ENCODE results near the gene CDH10.

The CDH10 gene

GRCh38 chr5:24589566-24589965 is 55.2 kb downstream of the CDH10 start:
- no peaks in the 10 kb centered on the region for H3K27me3 ChIP-seq (replicated peaks in 2 of 5; ENCODE audit: control insufficient read depth in 4 of 5, insufficient read depth in 5 of 5, low read length in 4 of 5)
- H3K36me3 ChIP-seq (ENCODE audit: control insufficient read depth in 4 of 4, insufficient read depth in 4 of 4, low read length in 3 of 4): no peaks in the 10 kb centered on the region
- DNase-seq: no peak
- no peak overlapping the region for H3K4me3 ChIP-seq (ENCODE audit: control insufficient read depth in 1 of 7, extremely low read depth in 1 of 7, insufficient read depth in 4 of 7, low read depth in 2 of 7, low read length in 6 of 7)
- no peaks in the 10 kb centered on the region for H3K4me1 ChIP-seq (ENCODE audit: control extremely low read depth in 1 of 4, control insufficient read depth in 4 of 4, insufficient read depth in 4 of 4, low read length in 3 of 4)
- no peaks in the 10 kb centered on the region for H3K9me3 ChIP-seq (ENCODE audit: control extremely low read depth in 1 of 5, control insufficient read depth in 4 of 5, insufficient read depth in 2 of 5, low read depth in 1 of 5, low read length in 4 of 5)
- no peak overlapping the region for H3K27ac ChIP-seq (ENCODE audit: insufficient read depth in 1 of 2, low read depth in 1 of 2, low read length in 2 of 2, poor library complexity in 1 of 2, severe bottlenecking in 2 of 2)
- POLR2A ChIA-PET: no interaction called here
- WGBS (ENCODE audit: insufficient coverage): no CpG with 5 or more reads among the region's 3 CpGs
- CTCF ChIA-PET: no interaction called here

DNA sequence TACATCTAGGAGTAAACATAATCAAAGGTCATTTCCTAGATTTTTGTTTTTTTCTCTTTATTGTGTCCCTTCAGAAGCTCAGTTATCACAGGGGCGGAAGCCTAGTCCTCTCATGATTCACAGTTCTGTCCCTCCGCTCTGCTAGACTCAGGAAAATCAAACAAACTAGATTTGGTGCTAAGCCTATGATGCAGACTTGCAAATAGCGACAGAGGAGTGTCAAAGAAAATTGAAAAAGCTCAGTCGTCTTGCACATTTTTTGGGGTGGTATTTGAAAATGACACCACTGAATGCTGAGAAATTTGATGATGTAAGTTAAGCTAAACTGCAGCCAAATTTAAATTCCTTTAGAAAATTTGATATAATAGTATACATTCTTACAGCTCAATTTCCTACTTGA is 59.0 kb downstream of the CDH10 start:
- Histone ChIP-seq H3K27ac (ENCODE audit: insufficient read depth in 1 of 2, low read depth in 1 of 2, low read length in 2 of 2, poor library complexity in 1 of 2, severe bottlenecking in 2 of 2) (no peak overlapping the region), H3K4me1 (ENCODE audit: control extremely low read depth in 1 of 4, control insufficient read depth in 4 of 4, insufficient read depth in 4 of 4, low read length in 3 of 4) (no peaks in the 10 kb centered on the region), H3K36me3 (ENCODE audit: control insufficient read depth in 4 of 4, insufficient read depth in 4 of 4, low read length in 3 of 4) (no peaks in the 10 kb centered on the region), H3K4me3 (ENCODE audit: control insufficient read depth in 1 of 7, extremely low read depth in 1 of 7, insufficient read depth in 4 of 7, low read depth in 2 of 7, low read length in 6 of 7) (no peak overlapping the region), H3K9me3 (ENCODE audit: control extremely low read depth in 1 of 5, control insufficient read depth in 4 of 5, insufficient read depth in 2 of 5, low read depth in 1 of 5, low read length in 4 of 5) (no peaks in the 10 kb centered on the region), H3K27me3 (replicated peaks in 2 of 5; ENCODE audit: control insufficient read depth in 4 of 5, insufficient read depth in 5 of 5, low read length in 4 of 5) (no peaks in the 10 kb centered on the region)
- DNase-seq: no peak
- 96% methylated on average over 4 of the region's 4 CpGs for WGBS (ENCODE audit: insufficient coverage)
- POLR2A ChIA-PET: interaction anchor here (0.6 kb wide), 2 partner anchors 28 to 52 kb away, joined by 3 read pairs; no protein-coding TSS in a partner anchor
- CTCF ChIA-PET: no interaction called here

DNA sequence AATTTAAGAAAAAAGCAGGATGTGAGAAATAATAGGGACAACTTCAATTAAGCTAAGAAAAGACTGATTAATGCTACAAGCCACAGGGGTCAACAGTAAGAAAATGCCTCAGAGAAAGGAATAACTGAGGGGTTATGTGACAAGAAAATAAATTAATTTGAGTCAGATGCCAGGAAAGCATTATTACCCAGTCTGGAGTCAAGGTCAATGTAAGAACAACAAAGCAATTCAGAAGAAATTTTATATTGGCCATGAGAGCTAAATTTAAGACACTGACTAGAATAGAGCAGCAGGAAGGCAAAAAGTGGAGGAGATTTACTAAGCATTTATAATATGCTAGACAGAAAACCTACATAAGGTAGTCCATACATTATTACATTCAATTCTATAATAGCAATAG is 73.5 kb downstream of the CDH10 start:
- Histone ChIP-seq H3K9me3 (ENCODE audit: control extremely low read depth in 1 of 5, control insufficient read depth in 4 of 5, insufficient read depth in 2 of 5, low read depth in 1 of 5, low read length in 4 of 5) (no peaks in the 10 kb centered on the region), H3K27ac (ENCODE audit: insufficient read depth in 1 of 2, low read depth in 1 of 2, low read length in 2 of 2, poor library complexity in 1 of 2, severe bottlenecking in 2 of 2) (no peak overlapping the region), H3K36me3 (ENCODE audit: control insufficient read depth in 4 of 4, insufficient read depth in 4 of 4, low read length in 3 of 4) (no peaks in the 10 kb centered on the region), H3K4me3 (ENCODE audit: control insufficient read depth in 1 of 7, extremely low read depth in 1 of 7, insufficient read depth in 4 of 7, low read depth in 2 of 7, low read length in 6 of 7) (no peak overlapping the region), H3K27me3 (replicated peaks in 2 of 5; ENCODE audit: control insufficient read depth in 4 of 5, insufficient read depth in 5 of 5, low read length in 4 of 5) (no peaks in the 10 kb centered on the region), H3K4me1 (ENCODE audit: control extremely low read depth in 1 of 4, control insufficient read depth in 4 of 4, insufficient read depth in 4 of 4, low read length in 3 of 4) (no peaks in the 10 kb centered on the region)
- ChIA-PET CTCF (no interaction called here), POLR2A (no interaction called here)
- no peak for DNase-seq

DNA sequence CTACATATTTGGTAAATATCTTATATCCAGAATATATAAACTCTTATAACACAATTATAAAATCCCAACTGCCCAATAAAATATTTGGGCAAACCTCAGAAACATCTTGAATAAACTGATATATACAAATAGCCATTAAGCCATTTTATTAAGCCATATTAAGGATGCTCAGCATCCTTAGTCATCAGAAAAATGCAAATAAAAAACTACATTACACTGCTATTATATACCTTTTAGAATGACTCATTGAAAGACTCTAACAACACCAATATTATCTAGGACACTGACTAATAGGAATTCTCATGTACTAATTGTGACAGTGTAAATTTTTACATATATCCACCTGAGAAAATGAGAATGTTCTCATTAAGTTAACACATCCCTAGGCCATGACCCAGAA is 77.8 kb downstream of the CDH10 start:
- Histone ChIP-seq H3K27ac (ENCODE audit: insufficient read depth in 1 of 2, low read depth in 1 of 2, low read length in 2 of 2, poor library complexity in 1 of 2, severe bottlenecking in 2 of 2) (no peak overlapping the region), H3K9me3 (ENCODE audit: control extremely low read depth in 1 of 5, control insufficient read depth in 4 of 5, insufficient read depth in 2 of 5, low read depth in 1 of 5, low read length in 4 of 5) (peaks cover 0 to 3% (median 0%) of the 10 kb centered on the region in 5 experiments), H3K4me3 (ENCODE audit: control insufficient read depth in 1 of 7, extremely low read depth in 1 of 7, insufficient read depth in 4 of 7, low read depth in 2 of 7, low read length in 6 of 7) (no peak overlapping the region), H3K27me3 (replicated peaks in 2 of 5; ENCODE audit: control insufficient read depth in 4 of 5, insufficient read depth in 5 of 5, low read length in 4 of 5) (no peaks in the 10 kb centered on the region), H3K4me1 (ENCODE audit: control extremely low read depth in 1 of 4, control insufficient read depth in 4 of 4, insufficient read depth in 4 of 4, low read length in 3 of 4) (no peaks in the 10 kb centered on the region), H3K36me3 (ENCODE audit: control insufficient read depth in 4 of 4, insufficient read depth in 4 of 4, low read length in 3 of 4) (no peaks in the 10 kb centered on the region)
- no peak for DNase-seq
- ChIA-PET POLR2A (no interaction called here), CTCF (no interaction called here)

DNA sequence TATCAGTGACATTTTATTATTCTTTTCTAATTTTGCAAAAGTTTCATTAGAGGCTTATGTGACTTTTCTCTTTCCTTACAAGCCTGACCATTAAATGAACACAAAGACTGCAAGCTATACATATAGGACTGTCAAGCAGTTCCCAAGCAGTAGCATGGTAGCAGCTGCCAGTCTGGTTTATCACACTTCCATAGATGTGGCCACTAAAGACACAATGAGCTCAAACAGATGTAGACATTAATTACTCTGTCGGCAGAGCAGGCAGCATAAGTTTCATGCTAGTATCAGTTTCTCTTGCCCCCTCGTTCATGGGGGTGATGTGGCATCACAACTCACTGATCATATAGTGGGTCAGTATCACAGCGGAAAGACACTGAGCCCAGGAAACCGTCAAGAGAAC is 89.5 kb downstream of the CDH10 start:
- ChIA-PET POLR2A (no interaction called here), CTCF (no interaction called here)
- Histone ChIP-seq H3K4me3 (ENCODE audit: control insufficient read depth in 1 of 7, extremely low read depth in 1 of 7, insufficient read depth in 4 of 7, low read depth in 2 of 7, low read length in 6 of 7) (no peak overlapping the region), H3K27ac (ENCODE audit: insufficient read depth in 1 of 2, low read depth in 1 of 2, low read length in 2 of 2, poor library complexity in 1 of 2, severe bottlenecking in 2 of 2) (no peak overlapping the region), H3K4me1 (ENCODE audit: control extremely low read depth in 1 of 4, control insufficient read depth in 4 of 4, insufficient read depth in 4 of 4, low read length in 3 of 4) (no peaks in the 10 kb centered on the region), H3K27me3 (replicated peaks in 2 of 5; ENCODE audit: control insufficient read depth in 4 of 5, insufficient read depth in 5 of 5, low read length in 4 of 5) (no peaks in the 10 kb centered on the region), H3K36me3 (ENCODE audit: control insufficient read depth in 4 of 4, insufficient read depth in 4 of 4, low read length in 3 of 4) (no peaks in the 10 kb centered on the region), H3K9me3 (ENCODE audit: control extremely low read depth in 1 of 5, control insufficient read depth in 4 of 5, insufficient read depth in 2 of 5, low read depth in 1 of 5, low read length in 4 of 5) (no peaks in the 10 kb centered on the region)
- no peak for DNase-seq
- WGBS (ENCODE audit: insufficient coverage): 87% methylated on average over 2 of the region's 4 CpGs

- no peaks in the 10 kb centered on the region for H3K36me3 ChIP-seq (ENCODE audit: control insufficient read depth in 4 of 4, insufficient read depth in 4 of 4, low read length in 3 of 4)
- no peak overlapping the region for H3K4me3 ChIP-seq (ENCODE audit: control insufficient read depth in 1 of 7, extremely low read depth in 1 of 7, insufficient read depth in 4 of 7, low read depth in 2 of 7, low read length in 6 of 7)
- CTCF ChIA-PET: no interaction called here
- no peaks in the 10 kb centered on the region for H3K9me3 ChIP-seq (ENCODE audit: control extremely low read depth in 1 of 5, control insufficient read depth in 4 of 5, insufficient read depth in 2 of 5, low read depth in 1 of 5, low read length in 4 of 5)
- 100% methylated on average over 1 of the region's 2 CpGs for WGBS (ENCODE audit: insufficient coverage)
- no peaks in the 10 kb centered on the region for H3K4me1 ChIP-seq (ENCODE audit: control extremely low read depth in 1 of 4, control insufficient read depth in 4 of 4, insufficient read depth in 4 of 4, low read length in 3 of 4)
- no peaks in the 10 kb centered on the region for H3K27me3 ChIP-seq (replicated peaks in 2 of 5; ENCODE audit: control insufficient read depth in 4 of 5, insufficient read depth in 5 of 5, low read length in 4 of 5)
- DNase-seq: no peak
- H3K27ac ChIP-seq (ENCODE audit: insufficient read depth in 1 of 2, low read depth in 1 of 2, low read length in 2 of 2, poor library complexity in 1 of 2, severe bottlenecking in 2 of 2): no peak overlapping the region
- POLR2A ChIA-PET: no interaction called here
Measured at GRCh38 chr5:24547132-24547531, 97.6 kb downstream of the CDH10 start.

DNA sequence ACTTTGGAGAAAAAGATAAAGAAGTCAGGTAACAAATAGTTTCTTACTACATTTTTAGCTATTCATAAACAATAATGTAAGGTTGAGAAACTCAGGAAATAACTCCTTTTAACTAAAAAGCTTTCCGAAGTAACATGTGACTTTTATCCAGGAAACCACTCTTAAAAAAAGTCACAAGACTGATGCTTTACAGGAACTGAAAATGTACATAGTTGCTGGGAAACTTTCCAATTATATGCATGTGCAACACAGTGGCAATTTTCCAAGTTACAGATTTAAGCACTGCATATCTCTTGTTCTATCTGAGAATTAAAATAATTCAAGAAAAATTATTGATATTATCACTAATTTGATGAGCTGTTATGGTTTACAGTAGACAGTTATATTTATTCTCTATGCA is 105.2 kb downstream of the CDH10 start:
- CTCF ChIA-PET: interaction anchor here (0.9 kb wide), 1 partner anchor 11 kb away, joined by 3 read pairs; no protein-coding TSS in a partner anchor
- Histone ChIP-seq H3K9me3 (ENCODE audit: control extremely low read depth in 1 of 5, control insufficient read depth in 4 of 5, insufficient read depth in 2 of 5, low read depth in 1 of 5, low read length in 4 of 5) (no peaks in the 10 kb centered on the region), H3K36me3 (ENCODE audit: control insufficient read depth in 4 of 4, insufficient read depth in 4 of 4, low read length in 3 of 4) (no peaks in the 10 kb centered on the region), H3K27ac (ENCODE audit: insufficient read depth in 1 of 2, low read depth in 1 of 2, low read length in 2 of 2, poor library complexity in 1 of 2, severe bottlenecking in 2 of 2) (no peak overlapping the region), H3K4me1 (ENCODE audit: control extremely low read depth in 1 of 4, control insufficient read depth in 4 of 4, insufficient read depth in 4 of 4, low read length in 3 of 4) (peaks cover 0 to 26% (median 3%) of the 10 kb centered on the region in 4 experiments), H3K27me3 (replicated peaks in 2 of 5; ENCODE audit: control insufficient read depth in 4 of 5, insufficient read depth in 5 of 5, low read length in 4 of 5) (no peaks in the 10 kb centered on the region), H3K4me3 (ENCODE audit: control insufficient read depth in 1 of 7, extremely low read depth in 1 of 7, insufficient read depth in 4 of 7, low read depth in 2 of 7, low read length in 6 of 7) (no peak overlapping the region)
- peak in 2 of 3 donors; percentile 46 to 59 for DNase-seq
- POLR2A ChIA-PET: no interaction called here
- WGBS (ENCODE audit: insufficient coverage): no CpG with 5 or more reads among the region's 1 CpG
